Thyroid gland (tissue), 4 donors: ENCODE data around the gene RPLP1. TPM values are rescaled to one million over a fixed set of nuclear protein-coding genes. Genes with fewer than 3 reads are reported as not detected.

Source experiments
- DNase-seq, 2 donors: peaks; one replicate each; pipeline ENCODE4 v3.0.0-alpha.2; 2019
- H3K27ac ChIP-seq, 3 donors: fragments of 200-600 bp; sonication (generic); 1 replicate in 2 of 3; 2 replicates in 1 of 3; pipeline ENCODE4 v1.5.1; 2016 to 2019; ENCODE audit warnings: mild to moderate bottlenecking in 1 of 3, moderate library complexity in 1 of 3
- H3K27me3 ChIP-seq: fragments of 200-600 bp; sonication (generic); one replicate; pipeline ENCODE4 v1.5.1; 2019
- H3K36me3 ChIP-seq, 2 donors: fragments of 200-600 bp; sonication (generic); one replicate each; pipeline ENCODE4 v1.5.1; 2016 to 2019
- H3K4me1 ChIP-seq, 2 donors: fragments of 200-600 bp; sonication (generic); one replicate each; pipeline ENCODE4 v1.5.1; 2017 to 2019
- H3K4me3 ChIP-seq, 3 donors: fragments of 200-600 bp; sonication (generic); replicated peaks in 1 of 3; 1 replicate in 2 of 3; 2 replicates in 1 of 3; pipeline ENCODE4 v1.5.1; 2016; ENCODE audit warnings: mild to moderate bottlenecking in 1 of 3
- H3K9me3 ChIP-seq: fragments of 200-600 bp; sonication (generic); one replicate; pipeline ENCODE4 v1.5.1; 2017
- CTCF ChIP-seq, 6 experiments: fragments of 200-600 bp in 3 of 6; fragments of 450-650 bp in 3 of 6; sonication (generic) in 3 of 6; IDR thresholded peaks; one replicate each; pipeline ENCODE4 v1.5.1; 2016 to 2019; ENCODE audit warnings: antibody characterized with exemption in 6 of 6, mild to moderate bottlenecking in 2 of 6, inconsistent platforms in 1 of 6, moderate library complexity in 1 of 6
- POLR2A ChIP-seq, 2 donors: fragments of 450-650 bp; IDR thresholded peaks; one replicate each; pipeline ENCODE4 v1.6.1; 2017; ENCODE audit warnings: antibody characterized with exemption in 2 of 2, mild to moderate bottlenecking in 2 of 2, moderate library complexity in 1 of 2
- WGBS, 2 donors: methylation state at CpG; one replicate each; pipeline ENCODE4 v1.1.5; 2017; 5-methylcytosine and 5-hydroxymethylcytosine counted together
- intact Hi-C: fragments of 100-400 bp; cut with DNase I; formaldehyde crosslinking; loops from one replicate; pipeline ENCODE4 v1.15.1; 2023
- total RNA-seq, 4 donors: library from RNA; depleted of rRNA; stranded (reverse); fragments of >200 nt; gene quantifications; one replicate each; pipeline ENCODE4 v1.2.3, GENCODE V29; 2016

Gene RPLP1
- total RNA-seq, 4 donors from 2014 or later, result 401 to 2,289 (median 606) TPM

GRCh38 chr15:69472562-69472961, 19.9 kb downstream of the RPLP1 start:
- TF ChIP-seq CTCF (IDR thresholded peaks at IDR 0.05) (no peak), POLR2A (IDR thresholded peaks at IDR 0.05) (no peak)
- H3K4me1 ChIP-seq, result peaks cover 16 to 27% of the 10 kb centered on the region in 2 donors
- no peaks in the 10 kb centered on the region for H3K27me3 ChIP-seq
- H3K27ac ChIP-seq, result no peak overlapping the region
- DNase-seq, result no peak
- 72 to 75% methylated on average over 6 of the region's 6 CpGs for WGBS, 2 donors
- intact Hi-C loops, result loop anchor here (10.0 kb wide), 1 partner anchor 622 kb away; the partner anchor contains the start of gene TLE3
- no peak overlapping the region for H3K4me3 ChIP-seq
- H3K9me3 ChIP-seq, result no peaks in the 10 kb centered on the region
- H3K36me3 ChIP-seq, result no peaks in the 10 kb centered on the region

GRCh38 chr15:69474291-69474690, 21.7 kb downstream of the RPLP1 start:
- intact Hi-C loops, result loop anchor here (10.0 kb wide), 1 partner anchor 621 kb away; the partner anchor contains the start of gene TLE3
- Histone ChIP-seq H3K4me3 (no peak overlapping the region), H3K27ac (no peak overlapping the region), H3K9me3 (no peaks in the 10 kb centered on the region), H3K4me1 (peaks cover 6 to 9% of the 10 kb centered on the region in 2 donors), H3K27me3 (no peaks in the 10 kb centered on the region), H3K36me3 (no peaks in the 10 kb centered on the region)
- no peak for DNase-seq
- TF ChIP-seq POLR2A (IDR thresholded peaks at IDR 0.05), result no peak
- TF ChIP-seq CTCF (IDR thresholded peaks at IDR 0.05), result no peak
- 71 to 77% methylated on average over 5 of the region's 5 CpGs for WGBS, 2 donors

GRCh38 chr15:69474846-69475455, 22.3 kb downstream of the RPLP1 start:
- no peaks in the 10 kb centered on the region for H3K9me3 ChIP-seq
- no peaks in the 10 kb centered on the region for H3K36me3 ChIP-seq

GRCh38 chr15:69475769-69476358, 23.2 kb downstream of the RPLP1 start:
- intact Hi-C loops, result loop anchor here (5.0 to 10.0 kb wide), 2 partner anchors 619 to 1011 kb away; partner anchors contain the start of gene TLE3
- no peak overlapping the region for H3K27ac ChIP-seq
- WGBS, 2 donors, result 40 to 44% methylated on average over 7 to 8 of the region's 8 CpGs
- no peaks in the 10 kb centered on the region for H3K27me3 ChIP-seq
- TF ChIP-seq POLR2A (IDR thresholded peaks at IDR 0.05) (no peak), CTCF (IDR thresholded peaks at IDR 0.05) (peak; percentile 46 to 92 (median 85))
- H3K4me3 ChIP-seq, result no peak overlapping the region
- peak; percentile 75 to 77 for DNase-seq
- H3K4me1 ChIP-seq, result no peaks in the 10 kb centered on the region
- no peaks in the 10 kb centered on the region for H3K36me3 ChIP-seq
- H3K9me3 ChIP-seq, result no peaks in the 10 kb centered on the region

More at GRCh38 chr15:69474846-69475455, 22.3 kb downstream of the RPLP1 start:
- 81 to 87% methylated on average over 7 of the region's 7 CpGs for WGBS, 2 donors
- intact Hi-C loops, result loop anchor here (5.0 to 10.0 kb wide), 2 partner anchors 620 to 1012 kb away; partner anchors contain the start of gene TLE3
- no peak for TF ChIP-seq POLR2A (IDR thresholded peaks at IDR 0.05)
- no peak for TF ChIP-seq CTCF (IDR thresholded peaks at IDR 0.05)
- no peak for DNase-seq
- no peaks in the 10 kb centered on the region for H3K27me3 ChIP-seq
- H3K27ac ChIP-seq, result no peak overlapping the region
- H3K4me3 ChIP-seq, result no peak overlapping the region
- peaks cover 0 to 3% of the 10 kb centered on the region in 2 donors for H3K4me1 ChIP-seq
